H1 (cell line): ENCODE results near the gene HNF1B. TPM values are rescaled to one million over a fixed set of nuclear protein-coding genes. Genes with fewer than 3 reads are reported as not detected.

Experiments used
- CTCF ChIA-PET: fragments of 300-600 bp; sonication (Branson Sonifier 250); formaldehyde crosslinking; loops from one replicate; lab custom pipeline; 2021; ENCODE audit not compliant: partially characterized antibody; lab: Charles Lee
- POLR2A ChIA-PET: fragments of 300-600 bp; sonication (Branson Sonifier 250); formaldehyde crosslinking; loops from one replicate; lab custom pipeline; 2021; ENCODE audit warnings: inconsistent platforms; ENCODE audit not compliant: partially characterized antibody; lab: Charles Lee
- DNase-seq, 2 experiments: peaks; one replicate each; pipeline versions ENCODE4 v3.0.0 to v3.0.0-alpha.2; 2010 to 2022; ENCODE audit warnings: low spot score in 2 of 2, low read depth in 1 of 2, mixed read lengths in 1 of 2
- FAIRE-seq: peaks from 2 replicates; lab custom pipeline; 2011; peaks lifted over from hg19 to GRCh38; lab: Jason Lieb, UNC
- H2AFZ ChIP-seq: 2 replicates; pipeline ENCODE4 v1.8.1; 2012; ENCODE audit warnings: low read length, inconsistent platforms
- H2AK5ac ChIP-seq: 2 replicates; pipeline ENCODE4 v1.6.1; 2013; ENCODE audit warnings: low read depth, low read length
- H2BK120ac ChIP-seq: replicated peaks from 2 replicates; pipeline ENCODE3; 2013; ENCODE audit warnings: low read depth, low read length, inconsistent platforms
- H2BK12ac ChIP-seq: 2 replicates; pipeline ENCODE4 v1.6.1; 2013; ENCODE audit warnings: low read depth, low read length
- H2BK15ac ChIP-seq: 2 replicates; pipeline ENCODE4 v1.6.1; 2013; ENCODE audit warnings: low read length
- H2BK20ac ChIP-seq: 2 replicates; pipeline ENCODE4 v1.6.1; 2013; ENCODE audit warnings: low read length
- H2BK5ac ChIP-seq: 2 replicates; pipeline ENCODE4 v1.6.1; 2013; ENCODE audit warnings: low read depth, low read length
- H3K14ac ChIP-seq: 2 replicates; pipeline ENCODE4 v1.6.1; 2013; ENCODE audit warnings: inconsistent platforms; ENCODE audit not compliant: insufficient read length
- H3K18ac ChIP-seq: 2 replicates; pipeline ENCODE4 v1.6.1; 2013; ENCODE audit warnings: low read length; ENCODE audit errors: extremely low read depth
- H3K23ac ChIP-seq: 2 replicates; pipeline ENCODE4 v1.6.1; 2013; ENCODE audit warnings: inconsistent platforms; ENCODE audit not compliant: insufficient read length
- H3K23me2 ChIP-seq: 2 replicates; pipeline ENCODE4 v1.6.1; 2013; ENCODE audit warnings: low read depth, low read length
- H3K27ac ChIP-seq: 2 replicates; pipeline ENCODE4 v1.6.1; 2011; ENCODE audit warnings: low read depth, low read length, inconsistent platforms
- H3K27me3 ChIP-seq, 4 experiments: replicated peaks in 1 of 4; 1 replicate in 1 of 4; 2 replicates in 3 of 4; pipeline versions ENCODE4 v1.6.1 to v1.8.1; 2011 to 2013; ENCODE audit warnings: low read length in 3 of 4, mild to moderate bottlenecking in 3 of 4, inconsistent platforms in 2 of 4, mixed read lengths in 2 of 4, moderate library complexity in 1 of 4; ENCODE audit not compliant: control insufficient read depth in 3 of 4, insufficient read depth in 3 of 4; ENCODE audit errors: extremely low read depth in 1 of 4
- H3K36me3 ChIP-seq, 4 experiments: 2 replicates each; pipeline versions ENCODE4 v1.6.1 to v1.8.1; 2011 to 2013; ENCODE audit warnings: mild to moderate bottlenecking in 4 of 4, low read length in 3 of 4, moderate library complexity in 2 of 4, control low read depth in 1 of 4, inconsistent platforms in 1 of 4; ENCODE audit not compliant: insufficient read depth in 4 of 4, control insufficient read depth in 2 of 4
- H3K4ac ChIP-seq: replicated peaks from 2 replicates; pipeline ENCODE3; 2013; ENCODE audit warnings: low read length, low read depth, mixed read lengths, inconsistent platforms; ENCODE audit not compliant: insufficient read length
- H3K4me1 ChIP-seq, 4 experiments: replicated peaks in 1 of 4; 1 replicate in 1 of 4; 2 replicates in 3 of 4; pipeline versions ENCODE4 v1.6.1 to v1.8.1; 2011 to 2013; ENCODE audit warnings: low read length in 3 of 4, inconsistent platforms in 2 of 4, mixed read lengths in 1 of 4; ENCODE audit not compliant: insufficient read depth in 4 of 4, control insufficient read depth in 3 of 4
- H3K4me2 ChIP-seq, 2 experiments: 2 replicates each; pipeline versions ENCODE4 v1.6.1 to v1.8.1; 2011 to 2013; ENCODE audit warnings: low read depth in 2 of 2, low read length in 2 of 2, control low read depth in 1 of 2, inconsistent platforms in 1 of 2, mild to moderate bottlenecking in 1 of 2; ENCODE audit not compliant: insufficient read depth in 1 of 2
- H3K4me3 ChIP-seq, 4 experiments: fragments of 200-600, 300-600 bp in 1 of 4; sonication (generic), shearing (Covaris generic), sonication (Bioruptor Twin) in 1 of 4; 2 replicates each; pipeline versions ENCODE4 v1.5.1 to v1.8.1; 2011 to 2016; ENCODE audit warnings: low read length in 4 of 4, low read depth in 3 of 4, control low read depth in 2 of 4, inconsistent platforms in 2 of 4, mild to moderate bottlenecking in 2 of 4, mixed read lengths in 1 of 4, moderate library complexity in 1 of 4; ENCODE audit not compliant: insufficient read depth in 2 of 4; ENCODE audit errors: extremely low read depth in 1 of 4
- H3K56ac ChIP-seq: replicated peaks from 2 replicates; pipeline ENCODE3; 2013; ENCODE audit warnings: low read depth, mild to moderate bottlenecking, mixed read lengths, low read length, inconsistent platforms; ENCODE audit not compliant: insufficient read length
- H3K79me1 ChIP-seq: 2 replicates; pipeline ENCODE4 v1.6.1; 2013; ENCODE audit warnings: low read depth, low read length, control low read depth
- H3K79me2 ChIP-seq, 2 experiments: 2 replicates each; pipeline versions ENCODE4 v1.6.1 to v1.8.1; 2012 to 2013; ENCODE audit warnings: low read length in 2 of 2, mild to moderate bottlenecking in 2 of 2, inconsistent platforms in 1 of 2; ENCODE audit not compliant: insufficient read depth in 2 of 2, control insufficient read depth in 1 of 2
- H3K9ac ChIP-seq, 4 experiments: replicated peaks in 1 of 4; 1 replicate in 1 of 4; 2 replicates in 3 of 4; pipeline versions ENCODE4 v1.6.1 to v1.8.1; 2011 to 2013; ENCODE audit warnings: low read depth in 3 of 4, low read length in 3 of 4, control low read depth in 2 of 4, mild to moderate bottlenecking in 2 of 4, moderate library complexity in 2 of 4, inconsistent platforms in 1 of 4; ENCODE audit errors: extremely low read depth in 1 of 4
- H3K9me3 ChIP-seq, 2 experiments: 2 replicates each; pipeline versions ENCODE4 v1.6.1 to v1.8.1; 2012 to 2013; ENCODE audit warnings: mild to moderate bottlenecking in 2 of 2, moderate library complexity in 2 of 2, control low read depth in 1 of 2, inconsistent platforms in 1 of 2, low read depth in 1 of 2, low read length in 1 of 2, mixed read lengths in 1 of 2; ENCODE audit not compliant: insufficient read depth in 2 of 2
- H4K20me1 ChIP-seq, 2 experiments: replicated peaks in 1 of 2; 2 replicates each; pipeline versions ENCODE3 to v1.8.1; 2011 to 2013; ENCODE audit warnings: inconsistent platforms in 2 of 2, low read length in 2 of 2, mild to moderate bottlenecking in 1 of 2; ENCODE audit not compliant: insufficient read depth in 2 of 2, control insufficient read depth in 1 of 2
- H4K5ac ChIP-seq: 2 replicates; pipeline ENCODE4 v1.6.1; 2013; ENCODE audit warnings: low read length, low read depth, mixed read lengths, inconsistent platforms; ENCODE audit not compliant: insufficient read length
- H4K8ac ChIP-seq: 2 replicates; pipeline ENCODE4 v1.8.0; 2013; ENCODE audit warnings: mild to moderate bottlenecking, moderate library complexity, low read length, inconsistent platforms; ENCODE audit not compliant: insufficient read depth; ENCODE audit errors: extremely low read depth
- H4K91ac ChIP-seq: replicated peaks from 2 replicates; pipeline ENCODE3; 2013; ENCODE audit warnings: low read length, mixed read lengths, inconsistent platforms; ENCODE audit not compliant: insufficient read length
- ASH2L ChIP-seq: fragments of 200-600, 300-600 bp; sonication (generic); IDR thresholded peaks from one replicate; pipeline ENCODE4 v1.7.1; 2017; ENCODE audit warnings: low read length
- BACH1 ChIP-seq: IDR thresholded peaks from 2 replicates; pipeline ENCODE4 v1.6.1; 2012; ENCODE audit warnings: low read length, improper control_type of control experiment
- CBX5 ChIP-seq: fragments of 300-800, 300-1000 bp; sonication (generic); IDR thresholded peaks from 2 replicates; pipeline ENCODE4 v1.7.1; 2016; ENCODE audit warnings: antibody characterized with exemption, low read length, low read depth
- CHD1 ChIP-seq: IDR thresholded peaks from 2 replicates; pipeline ENCODE4 v1.6.1; 2012; ENCODE audit warnings: low read depth, low read length, improper control_type of control experiment
- CHD2 ChIP-seq: IDR thresholded peaks from 2 replicates; pipeline ENCODE4 v1.6.1; 2012; ENCODE audit warnings: low read length, improper control_type of control experiment
- EGR1 ChIP-seq: IDR thresholded peaks from 2 replicates; pipeline ENCODE4 v1.6.1; 2011; ENCODE audit warnings: low read depth, low read length, borderline replicate concordance
- KDM5A ChIP-seq: fragments of 200-600 bp; IDR thresholded peaks from 2 replicates; pipeline ENCODE4 v1.7.1; 2012; ENCODE audit warnings: mild to moderate bottlenecking, low read length, inconsistent platforms, mixed read lengths
- POLR2A ChIP-seq, 2 experiments: IDR thresholded peaks; 1 replicate in 1 of 2; 2 replicates in 1 of 2; pipeline ENCODE4 v1.6.1; 2011; ENCODE audit warnings: low read depth in 2 of 2, low read length in 2 of 2, mild to moderate bottlenecking in 2 of 2; ENCODE audit errors: control extremely low read depth in 1 of 2
- POLR2AphosphoS5 ChIP-seq: IDR thresholded peaks from 2 replicates; pipeline ENCODE4 v1.6.1; 2011; ENCODE audit warnings: low read depth, low read length
- POU5F1 ChIP-seq: IDR thresholded peaks from 2 replicates; pipeline ENCODE4 v1.6.1; 2011; ENCODE audit warnings: low read depth, mild to moderate bottlenecking, low read length, moderate library complexity
- RFX5 ChIP-seq: IDR thresholded peaks from 2 replicates; pipeline ENCODE4 v1.6.1; 2011; ENCODE audit warnings: low read depth, low read length, improper control_type of control experiment, borderline replicate concordance
- SIX5 ChIP-seq: IDR thresholded peaks from 2 replicates; pipeline ENCODE4 v1.6.1; 2011; ENCODE audit warnings: mild to moderate bottlenecking, low read depth, low read length
- TAF1 ChIP-seq: IDR thresholded peaks from 2 replicates; pipeline ENCODE4 v1.6.1; 2011; ENCODE audit warnings: mild to moderate bottlenecking, low read depth, low read length
- TEAD4 ChIP-seq: IDR thresholded peaks from 2 replicates; pipeline ENCODE4 v1.6.1; 2012; ENCODE audit warnings: low read depth, low read length, inconsistent platforms, mixed read lengths
- YY1 ChIP-seq: IDR thresholded peaks from 2 replicates; pipeline ENCODE4 v1.6.1; 2011; ENCODE audit warnings: low read depth, mild to moderate bottlenecking, low read length
- WGBS, 2 experiments: shearing (Covaris generic) in 1 of 2; methylation state at CpG; one replicate each; pipeline versions ENCODE4 v1.1.6 to v1.1.7; 2013 to 2015; ENCODE audit warnings: low lambda C conversion rate in 2 of 2, mixed read lengths in 2 of 2, inconsistent platforms in 1 of 2, low coverage in 1 of 2, missing lambda C conversion rate in 1 of 2; ENCODE audit not compliant: insufficient replicate concordance in 2 of 2, insufficient coverage in 1 of 2, insufficient read length in 1 of 2; ENCODE audit errors: extremely low coverage in 1 of 2, missing lambda C conversion rate in 1 of 2; 5-methylcytosine and 5-hydroxymethylcytosine counted together
- polyA plus RNA-seq, 7 experiments: library from polyadenylated mRNA; depleted of rRNA in 3 of 7; stranded (reverse) in 5 of 7; unstranded in 2 of 7; fragments of >200 nt in 5 of 7; fragments of 200-250 nt in 2 of 7; gene quantifications; 1 replicate in 5 of 7; 2 replicates in 1 of 7; 4 replicates in 1 of 7; pipeline versions ENCODE4 v1.2.1 to v1.2.3, GENCODE V29; 2011 to 2013; ENCODE audit warnings: missing spikeins in 2 of 7, mixed read lengths in 2 of 7
- total RNA-seq: library from RNA; stranded (reverse); fragmentation: NEBNext Ultra II Directional; extraction: Animal tissue kit (Norgen Biotek cat#: 25700); gene quantifications from 2 replicates; pipeline ENCODE4 v1.2.1, GENCODE V29; 2021
- TF ChIP-seq, protein P1 (sequence below): IDR thresholded peaks from 2 replicates; pipeline ENCODE4 v1.6.1; 2011; ENCODE audit warnings: low read length, improper control_type of control experiment

HNF1B gene
- total and polyA plus RNA-seq, 2 of the 8 experiments (the other 6 are each of a cell fraction or from before 2014, with no cell fraction given): 0.13 to 0.30 TPM

DNA sequence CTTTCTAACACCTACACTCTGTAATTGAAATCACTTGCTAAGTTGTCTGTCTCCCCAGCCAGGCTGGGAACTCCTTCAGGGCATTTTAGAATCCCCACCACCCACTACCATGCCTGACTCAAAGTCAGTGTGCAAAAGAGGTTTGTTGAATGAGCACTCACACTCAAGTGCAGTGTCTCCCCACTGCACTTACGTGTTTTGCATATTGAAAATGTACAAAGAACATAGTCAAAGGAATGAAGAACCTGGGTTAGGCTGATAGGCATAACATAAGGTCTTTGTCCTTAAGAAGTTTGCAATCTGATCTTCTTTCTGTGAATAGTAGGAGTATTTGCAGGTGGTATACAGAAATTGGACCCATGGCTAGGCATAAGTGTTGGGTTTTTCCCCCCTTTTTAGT is 67.8 kb downstream of the HNF1B start:
- Histone ChIP-seq H4K91ac (no peak overlapping the region), H2BK20ac (no peak overlapping the region), H3K14ac (no peak overlapping the region), H4K5ac (no peak overlapping the region), H3K56ac (no peak overlapping the region), H3K9ac (no peak overlapping the region), H2BK15ac (no peak overlapping the region), H2BK5ac (no peak overlapping the region), H3K27ac (no peak overlapping the region), H3K4me2 (no peak overlapping the region), H3K4me1 (no peaks in the 10 kb centered on the region), H3K9me3 (peaks cover 0 to 2% of the 10 kb centered on the region in 2 experiments; a peak in 1 of 4 replicates), H2AFZ (no peak overlapping the region), H4K20me1 (no peaks in the 10 kb centered on the region), H2BK120ac (no peak overlapping the region), H4K8ac (no peak overlapping the region), H3K23ac (no peak overlapping the region), H3K18ac (no peak overlapping the region), H3K27me3 (no peaks in the 10 kb centered on the region), H3K79me2 (no peaks in the 10 kb centered on the region), H2AK5ac (no peak overlapping the region), H3K36me3 (no peaks in the 10 kb centered on the region), H3K23me2 (no peaks in the 10 kb centered on the region), H2BK12ac (no peak overlapping the region), H3K4ac (no peak overlapping the region), H3K79me1 (no peaks in the 10 kb centered on the region), H3K4me3 (no peak overlapping the region)
- FAIRE-seq: no peak
- POLR2A ChIA-PET: no interaction called here
- CTCF ChIA-PET: no interaction called here
- 88% methylated on average over 1 of the region's 1 CpG; no CpG with 5 or more reads in 1 of the 2 experiments for WGBS, 2 experiments
- no peak for DNase-seq
- TF ChIP-seq POLR2A (IDR thresholded peaks at IDR 0.05; ENCODE audit: control extremely low read depth in 1 of 2, low read depth in 2 of 2, low read length in 2 of 2): no peak
- no peak for TF ChIP-seq YY1
- TF ChIP-seq CHD1: no peak
- no peak for TF ChIP-seq TEAD4
- TF ChIP-seq EGR1: no peak
- no peak for TF ChIP-seq ASH2L
- TF ChIP-seq RFX5: no peak
- no peak for TF ChIP-seq CBX5
- TF ChIP-seq TAF1: no peak
- no peak for TF ChIP-seq CHD2
- TF ChIP-seq POU5F1: no peak
- TF ChIP-seq SIX5: no peak
- TF ChIP-seq POLR2AphosphoS5: no peak
- TF ChIP-seq, protein P1, sequence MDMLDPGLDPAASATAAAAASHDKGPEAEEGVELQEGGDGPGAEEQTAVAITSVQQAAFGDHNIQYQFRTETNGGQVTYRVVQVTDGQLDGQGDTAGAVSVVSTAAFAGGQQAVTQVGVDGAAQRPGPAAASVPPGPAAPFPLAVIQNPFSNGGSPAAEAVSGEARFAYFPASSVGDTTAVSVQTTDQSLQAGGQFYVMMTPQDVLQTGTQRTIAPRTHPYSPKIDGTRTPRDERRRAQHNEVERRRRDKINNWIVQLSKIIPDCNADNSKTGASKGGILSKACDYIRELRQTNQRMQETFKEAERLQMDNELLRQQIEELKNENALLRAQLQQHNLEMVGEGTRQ: no peak
- no peak for TF ChIP-seq BACH1
- no peak for TF ChIP-seq KDM5A
